Osteocyte (in vitro differentiated cells): ENCODE measurements around the gene CIRBP. TPM values are rescaled to one million over a fixed set of nuclear protein-coding genes. Genes with fewer than 3 reads are reported as not detected.
A peak's percentile ranks its signal among the peaks of the same experiment; 100 is the strongest.

ENCODE experiments used
- DNase-seq: peaks from one replicate; pipeline ENCODE4 v3.0.0; 2021; ENCODE audit warnings: mixed read lengths; ENCODE audit not compliant: unreplicated experiment; ENCODE audit errors: extremely low spot score
- H3K27ac Mint-ChIP-seq: one replicate; pipeline ENCODE4 v1.8.0; 2021; ENCODE audit warnings: mild to moderate bottlenecking, mixed read lengths; ENCODE audit not compliant: unreplicated experiment
- H3K27me3 Mint-ChIP-seq: one replicate; pipeline ENCODE4 v1.8.0; 2021; ENCODE audit warnings: mixed read lengths; ENCODE audit not compliant: unreplicated experiment
- H3K36me3 Mint-ChIP-seq: one replicate; pipeline ENCODE4 v1.8.0; 2021; ENCODE audit warnings: mixed read lengths; ENCODE audit not compliant: unreplicated experiment
- H3K4me1 Mint-ChIP-seq: one replicate; pipeline ENCODE4 v1.8.0; 2021; ENCODE audit warnings: mixed read lengths; ENCODE audit not compliant: unreplicated experiment
- H3K4me3 Mint-ChIP-seq: one replicate; pipeline ENCODE4 v1.8.0; 2021; ENCODE audit warnings: mild to moderate bottlenecking, moderate library complexity, mixed read lengths; ENCODE audit not compliant: unreplicated experiment
- H3K9me3 Mint-ChIP-seq: one replicate; pipeline ENCODE4 v1.8.0; 2021; ENCODE audit warnings: mixed read lengths; ENCODE audit not compliant: unreplicated experiment
- CTCF ChIP-seq: fragments of 200-600 bp; sonication (generic); IDR thresholded peaks from 2 replicates; pipeline ENCODE4 v1.5.0; 2021; ENCODE audit warnings: antibody characterized with exemption, mild to moderate bottlenecking, moderate library complexity
- total RNA-seq: library from RNA; stranded (reverse); gene quantifications from 2 replicates; pipeline ENCODE4 v1.2.1, GENCODE V29; 2021

Gene CIRBP
- total RNA-seq, 1 donor from 2014 or later, result 408 TPM

GRCh38 chr19:1221904-1222255 lies 47.3 kb upstream of the CIRBP start:
- TF ChIP-seq CTCF, result no peak
- H3K27ac Mint-ChIP-seq, result no peak overlapping the region
- no peaks in the 10 kb centered on the region for H3K27me3 Mint-ChIP-seq
- no peaks in the 10 kb centered on the region for H3K9me3 Mint-ChIP-seq
- no peak for DNase-seq
- H3K4me3 Mint-ChIP-seq, result no peak overlapping the region
- H3K36me3 Mint-ChIP-seq, result peaks cover 2% of the 10 kb centered on the region
- H3K4me1 Mint-ChIP-seq, result peaks cover 6% of the 10 kb centered on the region

GRCh38 chr19:1222394-1222793 lies 46.7 kb upstream of the CIRBP start:
- Mint-ChIP-seq H3K36me3 (peaks cover 2% of the 10 kb centered on the region), H3K4me1 (peaks cover 6% of the 10 kb centered on the region), H3K4me3 (no peak overlapping the region), H3K27me3 (no peaks in the 10 kb centered on the region), H3K9me3 (no peaks in the 10 kb centered on the region), H3K27ac (no peak overlapping the region)
- no peak for DNase-seq
- TF ChIP-seq CTCF, result no peak

GRCh38 chr19:1223018-1223855 lies 45.9 kb upstream of the CIRBP start:
- H3K4me3 Mint-ChIP-seq, result no peak overlapping the region
- no peaks in the 10 kb centered on the region for H3K9me3 Mint-ChIP-seq
- H3K27me3 Mint-ChIP-seq, result no peaks in the 10 kb centered on the region
- peaks cover 4% of the 10 kb centered on the region for H3K4me1 Mint-ChIP-seq
- peaks cover 2% of the 10 kb centered on the region for H3K36me3 Mint-ChIP-seq
- DNase-seq, result no peak
- no peak overlapping the region for H3K27ac Mint-ChIP-seq
- peak; percentile 49 for TF ChIP-seq CTCF

GRCh38 chr19:1224047-1224825 lies 44.9 kb upstream of the CIRBP start:
- DNase-seq, result no peak
- H3K27me3 Mint-ChIP-seq, result no peaks in the 10 kb centered on the region
- TF ChIP-seq CTCF, result no peak
- no peak overlapping the region for H3K27ac Mint-ChIP-seq
- H3K4me1 Mint-ChIP-seq, result peaks cover 3% of the 10 kb centered on the region
- H3K9me3 Mint-ChIP-seq, result no peaks in the 10 kb centered on the region
- peaks cover 2% of the 10 kb centered on the region for H3K36me3 Mint-ChIP-seq
- H3K4me3 Mint-ChIP-seq, result no peak overlapping the region

- Mint-ChIP-seq H3K27ac (no peak overlapping the region), H3K4me3 (no peak overlapping the region), H3K36me3 (peaks cover 2% of the 10 kb centered on the region), H3K27me3 (no peaks in the 10 kb centered on the region), H3K4me1 (peaks cover 3% of the 10 kb centered on the region), H3K9me3 (no peaks in the 10 kb centered on the region)
- TF ChIP-seq CTCF, result no peak
- no peak for DNase-seq
These were observed 44.3 kb upstream of the CIRBP start for GRCh38 chr19:1224847-1225246.
